ENCODE data around the gene PRDX5.
A peak's percentile ranks its signal among the peaks of the same experiment; 100 is the strongest.

The PRDX5 gene

DNA sequence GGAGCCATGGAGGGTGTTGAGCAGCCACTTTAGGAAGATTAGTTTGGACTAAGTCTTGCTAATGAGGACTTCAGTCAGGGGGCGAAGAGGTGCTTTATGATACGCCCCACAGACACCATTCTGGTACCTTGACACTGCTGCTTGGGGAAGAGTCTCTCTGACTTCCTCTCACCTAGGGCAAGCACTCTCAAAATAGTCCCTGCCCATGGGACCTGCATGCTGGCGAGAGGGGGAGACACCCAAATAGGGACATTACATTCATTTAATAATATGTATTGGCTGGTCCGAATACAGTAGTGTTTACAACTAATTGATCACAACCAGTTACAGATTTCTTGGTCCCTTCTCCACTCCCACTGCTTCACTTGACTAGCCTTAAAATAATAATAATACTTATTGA, 22.2 kb upstream of the PRDX5 start:
- peaks cover 92% of the 10 kb centered on the region for H3K27me3 Mint-ChIP-seq

GRCh38 chr11:64296236-64296635, 21.7 kb upstream of the PRDX5 start:
- H3K36me3 Mint-ChIP-seq (ENCODE audit: low read depth), result no peaks in the 10 kb centered on the region
- H3K27ac Mint-ChIP-seq, result no peak overlapping the region
- no peaks in the 10 kb centered on the region for H3K9me3 Mint-ChIP-seq
- intact Hi-C loops (cut with micrococcal nuclease), result no loop called here
- H3K4me3 Mint-ChIP-seq, result no peak overlapping the region
- H3K27me3 Mint-ChIP-seq, result peaks cover 90% of the 10 kb centered on the region
- peaks cover 53% of the 10 kb centered on the region for H3K4me1 Mint-ChIP-seq (ENCODE audit: low read depth)

More for the DNA sequence above, 22.2 kb upstream of the PRDX5 start:
- no peak overlapping the region for H3K27ac Mint-ChIP-seq
- intact Hi-C loops (cut with micrococcal nuclease), result no loop called here
- no peaks in the 10 kb centered on the region for H3K9me3 Mint-ChIP-seq
- peaks cover 54% of the 10 kb centered on the region for H3K4me1 Mint-ChIP-seq (ENCODE audit: low read depth)
- H3K36me3 Mint-ChIP-seq (ENCODE audit: low read depth), result no peaks in the 10 kb centered on the region
- no peak overlapping the region for H3K4me3 Mint-ChIP-seq

DNA sequence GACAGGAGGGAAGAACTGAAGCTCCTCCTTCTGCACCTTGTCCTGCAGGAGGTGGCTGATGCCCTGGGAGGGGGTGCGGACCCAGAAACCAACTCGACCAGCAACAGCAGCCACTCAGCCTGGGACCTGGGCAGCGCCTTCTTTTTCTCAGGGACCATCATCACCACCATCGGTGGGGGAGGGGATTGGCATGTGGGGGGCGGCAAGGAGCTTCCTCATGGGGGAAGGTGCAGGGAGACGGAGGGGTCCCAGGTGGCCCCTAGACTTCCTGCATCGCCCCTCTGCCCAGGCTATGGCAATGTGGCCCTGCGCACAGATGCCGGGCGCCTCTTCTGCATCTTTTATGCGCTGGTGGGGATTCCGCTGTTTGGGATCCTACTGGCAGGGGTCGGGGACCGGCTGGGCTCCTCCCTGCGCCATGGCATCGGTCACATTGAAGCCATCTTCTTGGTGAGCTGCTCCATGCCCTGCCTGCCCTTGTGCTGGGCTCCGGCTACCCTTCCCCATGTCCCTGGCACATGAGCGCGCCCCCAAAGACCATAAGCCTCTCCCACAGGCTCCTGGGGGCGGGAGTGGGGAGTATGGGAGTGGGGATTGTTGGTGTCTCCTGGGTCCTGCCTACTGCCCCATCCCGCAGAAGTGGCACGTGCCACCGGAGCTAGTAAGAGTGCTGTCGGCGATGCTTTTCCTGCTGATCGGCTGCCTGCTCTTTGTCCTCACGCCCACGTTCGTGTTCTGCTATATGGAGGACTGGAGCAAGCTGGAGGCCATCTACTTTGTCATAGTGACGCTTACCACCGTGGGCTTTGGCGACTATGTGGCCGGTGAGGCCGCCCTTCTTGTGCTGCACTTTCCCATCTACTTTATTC, 20.9 kb upstream of the PRDX5 start:
- no peaks in the 10 kb centered on the region for H3K36me3 Mint-ChIP-seq (ENCODE audit: low read depth)
- H3K4me1 Mint-ChIP-seq (ENCODE audit: low read depth), result peaks cover 53% of the 10 kb centered on the region
- peaks cover 94% of the 10 kb centered on the region for H3K27me3 Mint-ChIP-seq
- intact Hi-C loops (cut with micrococcal nuclease), result no loop called here
- H3K27ac Mint-ChIP-seq, result no peak overlapping the region
- H3K9me3 Mint-ChIP-seq, result no peaks in the 10 kb centered on the region
- no peak overlapping the region for H3K4me3 Mint-ChIP-seq

- H3K27ac Mint-ChIP-seq, result no peak overlapping the region
- no peaks in the 10 kb centered on the region for H3K36me3 Mint-ChIP-seq (ENCODE audit: low read depth)
- peaks cover 47% of the 10 kb centered on the region for H3K4me1 Mint-ChIP-seq (ENCODE audit: low read depth)
- intact Hi-C loops (cut with micrococcal nuclease), result no loop called here
- H3K4me3 Mint-ChIP-seq, result no peak overlapping the region
- no peaks in the 10 kb centered on the region for H3K9me3 Mint-ChIP-seq
- peaks cover 90% of the 10 kb centered on the region for H3K27me3 Mint-ChIP-seq
Measured at GRCh38 chr11:64297699-64298358, 20.1 kb upstream of the PRDX5 start.

DNA sequence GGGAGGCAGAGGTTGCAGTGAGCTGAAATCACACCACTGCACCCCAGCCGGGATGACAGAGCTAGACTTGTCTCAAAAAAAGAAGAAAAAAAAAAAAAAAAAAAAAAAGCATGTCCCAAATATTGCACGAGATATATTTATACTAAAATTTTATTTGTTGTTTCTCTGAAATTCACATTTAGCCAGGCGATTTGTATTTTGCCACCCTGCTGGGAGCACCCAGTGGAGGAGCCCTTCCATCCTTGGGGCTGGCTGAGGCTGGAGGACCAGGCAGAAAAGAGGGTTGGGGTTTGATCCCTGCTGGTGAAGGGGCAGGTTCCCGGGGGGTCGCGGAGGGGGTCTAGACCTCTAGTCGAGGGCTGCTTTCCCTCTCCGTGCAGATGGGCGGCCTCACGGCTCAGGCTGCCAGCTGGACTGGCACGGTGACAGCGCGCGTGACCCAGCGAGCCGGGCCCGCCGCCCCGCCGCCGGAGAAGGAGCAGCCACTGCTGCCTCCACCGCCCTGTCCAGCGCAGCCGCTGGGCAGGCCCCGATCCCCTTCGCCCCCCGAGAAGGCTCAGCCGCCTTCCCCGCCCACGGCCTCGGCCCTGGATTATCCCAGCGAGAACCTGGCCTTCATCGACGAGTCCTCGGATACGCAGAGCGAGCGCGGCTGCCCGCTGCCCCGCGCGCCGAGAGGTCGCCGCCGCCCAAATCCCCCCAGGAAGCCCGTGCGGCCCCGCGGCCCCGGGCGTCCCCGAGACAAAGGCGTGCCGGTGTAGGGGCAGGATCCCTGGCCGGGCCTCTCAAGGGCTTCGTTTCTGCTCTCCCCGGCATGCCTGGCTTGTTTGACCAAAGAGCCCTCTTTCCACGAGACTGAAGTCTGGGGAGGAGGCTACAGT, 18.7 kb upstream of the PRDX5 start:
- H3K9me3 Mint-ChIP-seq, result no peaks in the 10 kb centered on the region
- intact Hi-C loops (cut with micrococcal nuclease), result no loop called here
- H3K36me3 Mint-ChIP-seq (ENCODE audit: low read depth), result peaks cover under 1% of the 10 kb centered on the region
- peaks cover 79% of the 10 kb centered on the region for H3K27me3 Mint-ChIP-seq
- peaks cover 59% of the 10 kb centered on the region for H3K4me1 Mint-ChIP-seq (ENCODE audit: low read depth)
- peak overlapping the region; percentile 57 for H3K4me3 Mint-ChIP-seq
- H3K27ac Mint-ChIP-seq, result peak overlapping the region; percentile 44

DNA sequence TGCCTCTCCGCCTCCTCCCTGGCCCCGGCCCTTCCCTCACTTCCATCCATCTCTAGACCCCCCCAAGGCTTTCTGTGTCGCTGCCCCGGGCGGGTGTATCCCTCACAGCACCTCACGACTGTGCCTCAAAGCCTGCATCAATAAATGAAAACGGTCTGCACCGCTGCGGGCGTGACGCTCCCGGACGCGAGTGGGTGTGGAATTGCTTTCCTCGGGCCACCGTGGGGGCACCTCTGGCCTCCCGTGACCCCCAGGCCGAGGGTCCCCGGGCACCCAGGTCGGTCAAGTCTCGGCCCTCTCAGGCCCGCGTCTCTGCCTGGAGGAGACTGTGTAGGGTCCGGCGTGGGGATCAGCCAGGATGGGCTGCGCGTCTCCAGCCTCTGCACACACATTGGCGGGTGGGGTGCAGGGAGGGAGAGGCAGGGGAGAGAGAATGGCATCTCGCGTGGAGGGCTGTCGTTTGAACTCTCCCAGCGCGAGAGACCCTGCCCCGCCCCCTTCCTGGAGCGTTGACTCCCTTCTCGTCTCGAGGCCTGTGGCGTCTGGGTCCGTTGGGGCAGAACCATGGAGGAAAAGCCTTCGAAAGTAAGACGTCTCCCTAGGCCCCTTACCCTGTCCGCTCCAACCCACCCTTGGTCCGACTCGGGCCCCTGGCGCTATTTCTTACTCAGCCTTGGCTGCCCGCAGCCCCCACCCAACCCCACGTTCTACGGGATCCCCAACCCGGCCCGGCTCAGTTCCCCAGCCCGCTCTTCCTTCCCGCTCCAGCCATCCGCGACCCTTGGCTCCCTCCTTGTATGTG, 17.9 kb upstream of the PRDX5 start, which contains the start of gene CATSPERZ:
Gene CATSPERZ, plus strand, starts transcription at position 512 of the 802 bp plus-strand sequence. Its CDS starts 53 bp downstream, at position 565.
- Mint-ChIP-seq H3K27me3 (peaks cover 70% of the 10 kb centered on the region), H3K9me3 (no peaks in the 10 kb centered on the region), H3K27ac (peak within 1 kb of the TSS; percentile 44), H3K4me3 (peak within 1 kb of the TSS; percentile 57), H3K4me1 (ENCODE audit: low read depth) (peaks cover 64% of the 10 kb centered on the region), H3K36me3 (ENCODE audit: low read depth) (peaks cover 6% of the 10 kb centered on the region)
- intact Hi-C loops (cut with micrococcal nuclease), result loop anchor here (5.0 kb wide), 1 partner anchor 48 kb away; the partner anchor contains the start of gene PLCB3

DNA sequence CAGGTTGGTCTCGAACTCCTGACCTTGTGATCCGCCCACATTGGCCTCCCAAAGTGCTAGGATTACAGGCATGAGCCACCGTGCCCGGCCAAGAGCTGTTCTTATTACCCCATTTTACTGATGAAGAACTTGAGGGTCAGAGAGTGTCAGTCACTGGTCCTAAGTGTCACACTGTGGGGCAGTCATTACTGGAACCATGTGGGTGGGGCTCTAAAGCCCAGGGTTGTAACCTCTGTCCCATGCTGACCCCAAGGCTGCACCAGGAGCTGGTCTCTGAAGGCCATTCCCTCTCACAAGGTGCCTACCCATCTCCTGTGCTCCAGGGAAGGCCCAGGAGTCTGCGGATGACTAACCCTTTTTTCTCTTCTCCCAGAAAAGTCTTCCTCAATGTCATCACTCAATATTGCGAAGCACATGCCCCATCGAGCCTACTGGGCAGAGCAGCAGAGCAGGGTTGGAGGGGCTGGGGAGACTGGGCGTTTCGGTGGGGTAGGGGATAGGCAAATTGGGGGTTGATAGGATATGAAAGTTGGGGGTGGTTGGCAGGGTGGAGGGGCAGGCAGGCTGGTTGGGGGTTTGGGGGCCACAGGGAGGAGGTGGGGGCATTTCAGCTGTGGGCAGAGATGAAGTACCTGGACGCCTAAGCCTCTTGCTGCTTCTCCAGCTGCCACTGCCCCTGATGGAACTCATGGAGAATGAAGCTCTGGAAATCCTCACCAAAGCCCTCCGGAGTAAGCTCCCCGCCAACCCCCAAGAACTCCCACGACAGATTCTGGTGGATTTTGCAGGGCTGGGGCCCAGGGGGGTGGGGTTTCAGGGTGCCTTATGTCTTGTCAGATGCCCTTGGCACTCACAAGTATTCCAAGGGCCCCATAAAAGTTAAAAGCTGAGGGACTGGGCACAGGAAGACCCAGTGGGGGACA, 14.6 kb upstream of the PRDX5 start:
- Mint-ChIP-seq H3K27ac (peak overlapping the region; percentile 100), H3K4me3 (peak overlapping the region; percentile 99), H3K27me3 (peaks cover 37% of the 10 kb centered on the region), H3K36me3 (ENCODE audit: low read depth) (peaks cover 33% of the 10 kb centered on the region), H3K9me3 (no peaks in the 10 kb centered on the region), H3K4me1 (ENCODE audit: low read depth) (peaks cover 62% of the 10 kb centered on the region)
- intact Hi-C loops (cut with micrococcal nuclease), result loop anchor here (1.0 to 5.0 kb wide), 3 partner anchors 19 to 99 kb away; partner anchors contain the start of genes BAD, GPR137 and PLCB3

GRCh38 chr11:64304032-64304315, 13.9 kb upstream of the PRDX5 start:
- no peaks in the 10 kb centered on the region for H3K9me3 Mint-ChIP-seq
- H3K4me1 Mint-ChIP-seq (ENCODE audit: low read depth), result peaks cover 59% of the 10 kb centered on the region
- intact Hi-C loops (cut with micrococcal nuclease), result loop anchor here (1.0 to 5.0 kb wide), 3 partner anchors 19 to 100 kb away; partner anchors contain the start of genes BAD, GPR137 and PLCB3
- H3K27me3 Mint-ChIP-seq, result peaks cover 32% of the 10 kb centered on the region
- H3K27ac Mint-ChIP-seq, result peak overlapping the region; percentile 100
- peak overlapping the region; percentile 99 for H3K4me3 Mint-ChIP-seq
- H3K36me3 Mint-ChIP-seq (ENCODE audit: low read depth), result peaks cover 38% of the 10 kb centered on the region

DNA sequence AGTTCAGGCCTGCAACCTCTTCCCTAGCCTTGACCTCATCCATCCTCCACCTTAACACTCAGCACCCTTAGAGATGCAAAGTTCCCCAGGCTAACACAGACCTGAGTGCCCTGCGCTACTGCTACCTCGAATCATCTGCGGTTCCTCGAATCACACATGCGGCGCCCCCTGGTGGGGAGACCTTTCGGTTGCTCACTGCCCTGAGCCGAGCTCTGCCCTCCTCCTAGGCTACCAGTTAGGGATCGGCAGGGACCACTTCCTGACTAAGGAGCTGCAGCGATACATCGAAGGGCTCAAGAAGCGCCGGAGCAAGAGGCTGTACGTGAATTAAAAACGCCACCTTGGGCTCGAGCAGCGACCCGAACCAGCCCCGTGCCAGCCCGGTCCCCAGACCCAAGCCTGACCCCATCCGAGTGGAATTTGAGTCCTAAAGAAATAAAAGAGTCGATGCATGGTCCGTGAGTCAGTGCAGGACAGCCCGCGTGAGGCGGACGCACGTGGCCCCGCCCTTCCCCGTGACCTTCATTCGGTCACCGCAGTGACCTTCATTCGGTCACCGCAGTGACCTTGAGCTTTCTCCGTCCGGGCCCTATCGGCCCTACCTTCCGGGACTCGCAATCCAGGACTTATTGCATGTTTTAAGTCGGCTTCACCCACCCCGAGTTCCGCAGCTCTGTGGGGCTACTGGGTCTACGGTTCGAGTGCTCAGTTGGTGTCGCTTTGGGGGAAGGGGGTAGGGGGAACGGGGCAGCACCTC, 13.4 kb upstream of the PRDX5 start:
- peaks cover 43% of the 10 kb centered on the region for H3K36me3 Mint-ChIP-seq (ENCODE audit: low read depth)
- intact Hi-C loops (cut with micrococcal nuclease), result loop anchor here (1.0 to 5.0 kb wide), 7 partner anchors 13 to 100 kb away; partner anchors contain the start of genes BAD, CCDC88B, GPR137 and PLCB3
- peaks cover 54% of the 10 kb centered on the region for H3K4me1 Mint-ChIP-seq (ENCODE audit: low read depth)

GRCh38 chr11:64305075-64305690, 12.7 kb upstream of the PRDX5 start, which contains the start of gene ESRRA:
ESRRA (plus strand) TSS chr11:64305524; CDS start chr11:64307180, 1,656 bp downstream.
- intact Hi-C loops (cut with micrococcal nuclease), result loop anchor here (1.0 to 5.0 kb wide), 5 partner anchors 12 to 65 kb away; partner anchors contain the start of genes BAD, CCDC88B, GPR137 and TRMT112
- Mint-ChIP-seq H3K4me3 (peak within 1 kb of the TSS; percentile 99), H3K36me3 (ENCODE audit: low read depth) (peaks cover 50% of the 10 kb centered on the region), H3K27me3 (peaks cover 20% of the 10 kb centered on the region), H3K9me3 (no peaks in the 10 kb centered on the region), H3K27ac (peak within 1 kb of the TSS; percentile 100), H3K4me1 (ENCODE audit: low read depth) (peaks cover 47% of the 10 kb centered on the region)

More for the DNA sequence above, 13.4 kb upstream of the PRDX5 start:
- Mint-ChIP-seq H3K4me3 (peak overlapping the region; percentile 99), H3K27ac (peak overlapping the region; percentile 100), H3K27me3 (peaks cover 26% of the 10 kb centered on the region), H3K9me3 (no peaks in the 10 kb centered on the region)
